HG03108 (cell line): ENCODE data around the gene FBXW11.
A peak's percentile ranks its signal among the peaks of the same experiment; 100 is the strongest.
"Not testable (repeated sequence)": the region's sequence is repeated elsewhere in the genome, so short reads cannot be mapped to it uniquely, and the experiment has no call there.

Experiments
- ATAC-seq: cut with Tn5 transposase; IDR thresholded peaks from one replicate; pipeline ENCODE4 v1.9.1; 2021; ENCODE audit warnings: moderate library complexity; ENCODE audit not compliant: unreplicated experiment

Gene FBXW11

DNA sequence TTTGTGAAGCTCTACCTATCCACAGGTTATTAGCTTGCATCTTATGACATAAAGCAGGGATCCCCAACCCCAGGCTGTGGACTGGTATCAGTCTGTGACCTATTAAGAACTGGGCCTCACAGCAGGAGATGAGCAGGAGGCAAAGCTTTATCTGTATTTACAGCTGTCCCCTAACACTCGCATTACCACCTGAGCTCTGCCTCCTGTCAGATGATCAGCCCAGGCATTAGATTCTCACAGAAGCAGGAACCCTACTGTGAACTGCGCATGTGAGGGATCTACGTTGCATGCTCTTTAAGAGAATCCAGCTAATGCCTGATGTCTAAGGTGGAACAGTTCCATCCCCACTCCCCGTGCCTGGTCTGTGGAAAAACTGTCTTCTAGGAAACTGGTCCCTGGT, 19.7 kb downstream of the FBXW11 start:
- no peak for ATAC-seq

DNA sequence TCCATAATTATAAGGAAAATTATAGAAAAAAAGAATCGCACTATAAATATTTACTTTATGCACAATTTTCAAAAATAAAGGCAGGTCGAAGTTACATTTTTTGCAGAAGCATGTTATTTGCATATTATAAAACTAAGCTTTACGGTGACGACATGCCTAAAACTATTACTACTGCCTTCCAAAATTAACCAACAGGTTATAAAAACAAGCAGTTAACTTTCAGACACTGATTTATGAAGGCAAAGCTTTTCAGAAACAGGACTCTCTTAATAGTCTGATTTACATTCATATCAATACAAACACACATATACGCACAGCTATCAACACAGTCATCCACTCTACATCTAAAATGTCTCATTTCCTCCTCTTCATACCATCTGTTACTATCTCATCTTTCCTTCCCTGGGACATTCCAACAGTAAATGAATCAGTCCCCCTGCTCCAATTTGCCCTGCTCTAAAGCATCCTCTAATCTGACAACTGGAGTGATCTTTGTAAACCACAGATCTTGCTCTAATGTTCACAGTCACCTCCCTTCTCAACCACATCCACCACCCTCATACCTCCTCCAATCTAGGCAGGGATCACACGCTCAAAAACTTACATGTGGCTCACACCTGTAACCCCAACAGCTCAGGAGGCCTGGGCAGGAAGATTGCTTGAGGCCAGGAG, 21.6 kb downstream of the FBXW11 start:
- no peak for ATAC-seq

DNA sequence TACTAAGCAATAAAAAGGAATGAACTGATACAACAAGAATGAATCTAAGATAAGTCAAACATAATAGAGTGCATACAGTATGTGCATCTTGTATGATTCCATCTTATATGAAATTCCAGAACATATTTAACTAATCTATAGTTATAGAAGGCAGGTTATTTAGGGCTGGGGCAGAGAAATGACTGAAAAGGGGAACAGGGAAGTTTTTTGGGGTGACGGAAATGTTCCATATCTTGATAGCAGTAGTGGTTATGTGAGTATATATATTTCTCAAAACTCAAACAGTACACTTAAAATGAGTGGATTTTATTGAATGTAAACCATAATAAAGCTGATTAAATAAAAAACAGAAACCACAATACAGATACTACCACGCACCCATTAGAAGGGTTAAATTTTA, 24.6 kb downstream of the FBXW11 start:
- no peak for ATAC-seq

DNA sequence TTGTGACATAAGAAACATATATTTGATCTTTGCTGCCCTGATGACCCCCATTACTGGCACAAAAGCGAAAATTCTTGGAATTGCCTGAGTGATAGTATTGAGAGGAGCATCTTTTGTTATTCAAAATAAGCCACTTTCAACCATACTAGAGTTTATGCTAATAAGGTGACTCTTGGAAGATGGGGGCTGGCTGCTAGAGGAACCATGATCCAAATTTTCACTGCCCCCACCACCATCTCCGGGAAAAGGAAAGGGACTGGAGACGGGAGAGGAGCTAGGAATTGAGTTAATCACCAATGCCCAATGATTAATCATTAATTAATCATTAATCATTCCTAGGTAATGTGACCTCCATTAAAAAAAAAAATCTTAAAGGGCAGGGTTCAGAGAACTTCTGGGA, 25.6 kb downstream of the FBXW11 start:
- no peak for ATAC-seq

DNA sequence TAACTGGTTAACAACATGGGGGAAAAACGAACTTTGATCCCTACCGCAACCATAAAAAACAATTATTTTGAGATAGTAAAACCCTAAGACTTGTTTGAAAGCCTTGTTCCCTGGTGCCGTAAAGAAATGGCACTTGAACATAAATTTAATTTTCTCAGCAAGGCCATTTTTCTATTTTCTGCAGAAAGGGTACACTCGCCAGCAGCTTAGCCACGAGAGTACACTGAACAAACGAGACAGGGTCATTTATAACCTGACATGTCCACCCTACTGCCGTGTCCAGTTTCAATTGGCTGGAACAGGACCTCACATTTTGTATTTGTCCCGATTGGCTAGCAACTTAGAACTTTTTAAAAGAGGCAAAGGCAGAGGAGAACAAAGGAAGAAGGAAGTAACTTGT, 26.8 kb downstream of the FBXW11 start:
- no peak for ATAC-seq

DNA sequence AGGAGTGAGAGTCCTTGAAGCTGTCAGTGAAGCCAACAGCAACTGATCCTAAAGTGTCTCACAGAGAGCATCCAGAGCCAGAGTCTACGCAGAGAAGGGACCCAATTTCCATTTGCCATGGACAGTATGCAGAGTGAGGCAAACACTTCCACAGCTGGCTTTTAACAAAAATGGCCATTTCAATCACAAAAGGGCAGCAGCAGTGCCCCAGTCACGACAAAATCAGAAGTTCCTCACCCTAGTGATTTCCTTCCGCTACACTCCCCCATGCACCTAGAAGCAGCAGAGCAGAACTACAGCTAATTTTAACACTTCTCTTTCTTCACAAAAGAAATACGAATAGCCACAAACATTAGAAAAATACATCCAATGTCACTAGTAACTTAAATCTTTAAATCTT, 27.9 kb downstream of the FBXW11 start:
- peak; percentile 39 for ATAC-seq

DNA sequence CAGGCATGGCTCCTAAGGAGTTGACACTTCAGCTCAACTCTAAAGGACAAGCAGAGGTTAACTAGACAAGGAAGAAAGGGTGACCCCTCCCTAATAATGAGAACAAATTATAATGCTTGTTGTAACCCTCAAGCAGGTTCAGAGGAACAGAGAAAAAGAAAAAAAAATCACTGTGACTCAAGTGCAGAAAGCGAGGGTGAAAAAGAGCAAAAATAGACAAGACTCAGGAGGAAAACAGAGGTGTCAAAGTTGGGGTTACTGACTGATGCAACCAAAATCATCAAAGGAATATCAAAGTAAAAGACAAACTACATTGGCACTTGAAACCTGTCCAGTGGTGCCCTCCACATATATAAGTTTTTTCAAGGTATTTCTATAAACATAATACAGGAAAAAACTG, 28.4 kb downstream of the FBXW11 start:
- ATAC-seq = no peak

DNA sequence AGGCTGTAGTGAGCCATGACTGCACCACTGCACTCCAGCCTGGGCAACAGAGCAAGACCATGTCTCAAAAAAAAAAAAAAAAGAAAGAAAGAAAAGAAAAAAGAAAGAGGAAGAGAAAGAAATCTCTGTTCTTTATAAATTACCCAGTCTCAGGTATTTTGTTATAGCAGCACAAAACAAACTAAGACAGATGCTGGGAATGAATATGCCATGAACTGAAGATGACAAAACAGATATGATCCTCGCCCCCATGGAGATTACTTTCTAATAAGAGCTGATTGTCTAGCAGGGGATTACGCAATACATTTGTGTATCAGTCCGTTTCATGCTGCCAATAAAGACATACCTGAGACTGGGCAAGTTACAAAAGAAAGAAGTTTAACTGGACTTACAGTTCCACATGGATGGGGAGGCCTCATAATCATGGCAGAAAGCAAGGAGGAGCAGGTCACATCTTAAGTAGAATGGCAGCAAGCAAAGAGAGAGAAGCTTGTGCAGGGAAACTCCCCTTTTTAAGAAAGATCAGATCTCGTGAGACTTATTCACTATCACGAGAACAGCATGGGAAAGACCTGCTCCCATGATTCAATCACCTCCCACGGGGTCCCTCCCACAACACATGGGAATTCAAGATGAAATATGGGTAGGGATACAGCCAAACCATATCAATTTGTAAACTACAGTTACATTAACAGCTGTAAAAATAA, 29.0 kb downstream of the FBXW11 start:
- ATAC-seq = not testable (repeated sequence)

DNA sequence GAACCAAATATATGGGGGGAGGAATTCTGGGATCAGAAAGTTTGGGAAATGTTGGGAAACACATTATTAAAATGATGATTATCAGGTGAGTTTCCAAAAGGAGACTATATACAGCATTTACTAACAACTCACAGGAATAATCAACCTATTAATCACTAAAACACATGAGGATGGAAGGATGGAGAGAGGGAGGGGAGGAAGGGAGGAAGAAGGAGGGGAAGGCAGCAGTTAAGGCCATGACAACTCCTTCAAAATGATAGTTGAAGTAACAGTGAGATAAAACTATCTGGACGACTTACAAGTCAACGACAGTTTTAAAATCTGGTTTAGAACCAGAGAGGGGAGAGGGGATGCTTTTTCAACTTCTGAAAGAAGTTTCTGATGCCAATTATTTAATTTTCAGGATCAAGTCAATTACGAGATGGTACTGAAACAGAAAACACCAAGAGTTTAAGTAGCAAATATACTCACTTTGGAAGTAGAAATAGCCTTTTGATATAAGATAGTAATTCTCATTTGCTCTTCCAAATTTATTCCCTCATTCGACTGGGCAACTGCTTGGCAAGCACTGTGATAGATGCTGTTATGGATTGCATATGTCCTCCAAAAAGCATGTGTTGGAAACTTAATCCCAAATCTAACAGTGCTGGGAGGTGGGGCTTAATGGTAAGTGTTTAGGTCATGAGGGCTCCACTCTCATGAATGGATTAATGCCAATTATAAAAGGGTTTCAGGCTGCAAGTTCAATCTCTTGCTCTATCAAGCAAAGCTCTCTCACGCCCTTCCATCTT, 30.4 kb downstream of the FBXW11 start:
- ATAC-seq = no peak

DNA sequence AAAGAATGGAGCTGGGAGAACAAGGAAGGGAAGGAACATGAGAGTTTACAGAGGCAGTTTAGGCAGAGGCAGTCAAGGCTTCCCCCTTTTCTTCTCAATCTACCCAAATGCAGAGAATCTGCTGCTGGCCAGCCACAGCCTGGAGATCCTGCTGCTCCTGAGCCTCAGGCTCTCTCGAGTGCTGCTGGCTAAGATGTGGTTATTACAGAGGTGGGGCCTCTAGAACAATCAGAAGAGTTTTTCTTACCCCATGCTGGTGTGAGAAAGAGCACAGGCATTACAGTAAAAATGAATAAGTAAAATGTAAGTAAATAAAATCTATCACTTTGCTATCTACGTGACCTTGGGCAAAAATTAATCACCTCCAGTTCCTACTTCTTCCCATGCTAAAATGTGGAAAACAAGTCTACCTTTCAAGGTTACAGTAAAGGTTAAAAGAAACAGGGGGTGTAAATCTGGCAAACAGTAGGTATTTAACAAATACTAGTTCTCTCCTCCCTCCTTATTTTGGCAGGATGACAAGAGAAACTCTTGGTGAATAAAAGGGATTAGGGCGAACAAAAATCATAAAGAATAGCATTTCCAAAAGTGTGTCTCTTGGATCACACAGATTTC, 31.1 kb downstream of the FBXW11 start:
- ATAC-seq = no peak

DNA sequence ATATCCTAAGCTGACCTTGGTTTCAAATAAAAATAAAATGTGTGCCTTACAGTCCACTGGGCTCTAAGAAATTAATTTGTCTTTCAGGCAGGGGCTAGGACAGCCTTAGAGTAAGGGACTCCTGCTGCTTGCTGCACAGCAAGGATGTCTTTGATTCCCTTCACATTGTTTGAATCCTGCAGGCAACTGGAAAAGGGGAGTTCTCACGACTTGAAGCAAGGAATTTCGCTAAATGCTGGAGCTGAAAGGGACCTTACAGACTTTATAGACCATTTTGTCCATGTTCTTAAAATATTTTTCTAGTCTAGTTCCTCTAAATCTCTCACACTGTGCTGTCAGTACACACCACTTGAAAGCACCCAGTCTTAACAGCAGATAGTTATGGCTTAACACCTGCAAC, 35.6 kb downstream of the FBXW11 start:
- ATAC-seq = no peak

DNA sequence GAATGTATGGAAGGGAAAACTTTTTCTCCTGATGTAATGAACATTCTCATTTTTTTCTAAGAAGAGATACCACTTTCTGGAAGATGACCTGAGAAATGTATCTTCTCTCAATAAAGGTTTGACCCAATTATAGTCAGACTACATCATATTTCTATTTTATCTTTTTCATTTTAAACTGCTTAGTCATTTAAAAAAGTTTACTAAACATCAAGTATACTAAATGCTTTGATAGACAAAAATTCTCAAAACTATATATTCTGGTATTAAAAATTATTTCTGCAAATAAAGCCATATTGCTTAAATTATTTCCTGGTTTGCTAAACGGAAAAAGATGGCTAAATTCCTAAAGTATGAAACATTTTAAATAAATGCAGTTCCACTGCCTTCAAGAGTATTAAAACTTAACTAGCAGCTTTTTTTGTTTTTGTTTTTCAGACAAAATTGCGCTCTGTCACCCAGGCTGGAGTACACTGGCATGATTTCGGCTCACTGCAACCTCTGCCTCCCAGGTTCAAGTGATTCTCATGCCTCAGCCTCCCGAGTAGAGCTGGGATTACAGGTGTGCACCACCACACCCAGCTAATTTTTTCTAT, 37.1 kb downstream of the FBXW11 start:
- no peak for ATAC-seq

DNA sequence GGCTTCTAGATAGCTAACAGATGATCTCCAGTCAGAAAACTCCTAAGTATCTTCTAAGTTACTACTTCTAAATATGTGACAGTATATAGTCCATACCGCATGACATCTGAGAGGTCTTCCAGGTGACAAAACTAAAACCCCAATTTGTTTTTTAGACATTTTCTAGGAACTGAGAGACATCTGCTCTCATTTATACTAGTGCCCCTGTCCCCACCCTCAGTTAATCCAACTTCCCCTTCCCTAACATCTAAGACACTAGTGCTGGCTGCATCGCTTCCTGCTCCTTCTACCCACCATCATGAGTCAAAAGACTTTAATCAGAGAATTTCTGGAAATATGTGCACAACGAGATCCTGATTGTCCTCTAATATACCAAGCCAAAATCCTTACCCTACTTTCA, 37.9 kb downstream of the FBXW11 start:
- ATAC-seq = no peak

DNA sequence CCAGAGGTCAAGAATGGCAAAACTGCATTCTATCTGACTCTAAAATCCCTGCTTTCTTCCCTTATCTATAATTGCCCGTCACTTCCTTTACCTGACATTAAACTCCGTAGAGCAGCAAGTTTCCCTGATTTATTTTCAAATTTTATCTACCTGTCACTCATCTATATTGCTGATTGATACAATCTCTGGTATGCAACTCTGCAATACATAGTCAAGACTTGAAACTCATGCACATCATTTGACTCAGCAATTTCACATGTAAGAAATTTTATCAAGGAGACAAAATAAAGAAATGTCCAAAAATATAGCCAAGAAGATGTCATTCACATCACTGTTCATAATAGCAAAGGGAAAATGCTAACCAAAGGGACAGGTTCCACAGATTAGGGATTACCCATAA, 39.5 kb downstream of the FBXW11 start:
- ATAC-seq = no peak

DNA sequence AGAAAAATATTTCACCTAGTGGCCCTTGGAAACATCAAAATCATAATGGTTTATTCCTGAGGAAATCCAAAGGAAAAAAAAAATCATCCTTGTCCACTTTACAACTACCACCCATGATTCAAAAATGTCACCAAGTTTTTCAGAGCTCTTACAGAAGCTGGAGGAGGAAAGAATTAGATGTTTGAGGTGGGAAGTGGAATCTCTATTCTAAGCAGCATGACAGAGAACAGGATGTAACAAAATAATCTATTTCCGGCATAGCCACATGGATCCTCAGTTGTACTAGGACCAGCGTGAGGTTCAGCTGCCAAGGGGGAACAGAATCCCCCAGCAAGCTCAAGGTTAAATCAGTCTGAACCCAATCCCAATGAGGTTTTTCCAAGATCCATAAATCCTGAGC, 40.2 kb downstream of the FBXW11 start:
- no peak for ATAC-seq

DNA sequence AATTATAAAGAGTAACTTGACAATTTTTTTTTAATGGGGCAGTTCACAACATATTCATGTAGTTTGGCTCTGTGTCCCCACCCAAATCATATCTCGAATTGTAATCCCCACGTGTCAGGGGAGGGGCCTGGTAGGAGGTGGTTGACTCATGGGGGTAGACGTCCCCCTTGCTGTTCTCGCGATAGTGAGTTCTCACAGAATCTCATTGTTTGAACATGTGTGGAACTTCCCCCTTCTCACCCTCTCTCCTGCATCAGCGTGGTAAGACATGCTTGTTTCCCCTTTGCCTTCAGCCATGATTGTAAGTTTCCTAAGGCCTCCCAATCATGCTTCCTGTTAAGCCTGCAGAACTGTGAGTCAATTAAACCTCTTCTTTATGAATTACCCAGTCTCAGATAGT, 40.7 kb downstream of the FBXW11 start:
- no peak for ATAC-seq

DNA sequence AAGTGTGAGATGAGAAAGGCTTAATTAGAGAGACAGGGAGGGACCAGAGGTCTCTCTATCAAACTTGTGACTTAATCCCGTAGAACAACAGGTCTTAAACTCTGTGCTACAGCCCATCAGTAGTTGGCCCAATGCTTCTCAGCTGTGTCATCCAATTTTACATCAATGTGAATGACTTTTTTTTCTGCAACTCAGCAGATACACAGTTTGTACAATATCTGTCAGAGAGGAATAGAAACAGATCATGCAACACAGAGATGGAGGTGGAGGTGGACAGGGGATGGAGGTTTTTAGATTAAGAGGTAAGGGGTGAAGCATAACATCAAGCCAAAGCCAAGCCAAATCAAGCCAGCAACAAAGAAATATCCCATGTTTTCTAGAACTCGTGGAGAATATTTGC, 43.0 kb downstream of the FBXW11 start:
- no peak for ATAC-seq

DNA sequence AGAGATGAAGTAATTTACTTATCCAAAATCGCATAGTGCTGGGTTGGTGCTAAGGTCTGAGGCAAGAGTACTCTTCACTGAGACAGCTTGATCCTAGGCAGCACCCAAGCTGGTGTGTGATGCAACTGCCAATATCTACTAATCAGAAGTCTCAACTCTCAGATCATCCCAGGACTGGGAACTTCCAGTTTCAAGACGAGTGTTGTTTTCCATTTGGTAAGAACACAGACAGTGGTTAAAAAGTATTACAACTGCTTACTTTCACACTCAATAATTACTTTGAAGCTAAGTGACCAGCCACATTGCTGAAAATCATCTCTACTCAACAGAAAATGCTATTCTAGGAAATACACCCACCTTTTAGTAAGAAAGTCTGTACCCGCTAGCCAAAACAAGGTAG, 45.3 kb downstream of the FBXW11 start:
- ATAC-seq = peak; percentile 57

DNA sequence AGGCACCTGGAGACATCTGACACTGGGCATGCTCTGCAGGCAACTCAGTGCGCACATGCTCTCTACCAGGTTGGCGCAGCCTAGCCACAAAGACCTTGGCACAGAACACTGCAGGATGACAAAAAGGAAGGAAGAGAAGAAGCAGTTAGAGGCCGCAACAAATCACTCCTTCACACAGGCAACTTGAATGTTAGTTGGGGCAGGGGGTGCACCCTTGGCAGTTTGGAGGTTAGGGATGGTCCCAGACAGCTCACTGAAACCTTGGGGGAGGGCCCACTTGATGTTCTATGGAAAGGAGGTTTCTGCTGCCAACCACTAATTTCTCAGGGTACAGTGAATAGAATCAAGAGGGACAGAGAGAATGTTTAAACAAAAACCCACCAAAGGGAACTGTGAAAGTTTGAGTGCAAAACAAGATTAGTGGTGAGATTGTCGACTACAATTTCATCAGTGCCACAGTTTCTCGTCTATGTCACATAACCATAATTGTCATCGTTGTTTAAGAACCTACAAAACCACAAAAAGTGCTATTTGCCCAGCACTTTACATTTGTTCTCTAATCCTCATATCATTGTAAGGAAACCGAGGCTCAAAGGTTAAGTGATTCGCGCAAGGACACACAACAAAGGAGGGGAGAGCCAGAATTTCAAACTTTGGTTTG, 48.7 kb downstream of the FBXW11 start:
- ATAC-seq = no peak

DNA sequence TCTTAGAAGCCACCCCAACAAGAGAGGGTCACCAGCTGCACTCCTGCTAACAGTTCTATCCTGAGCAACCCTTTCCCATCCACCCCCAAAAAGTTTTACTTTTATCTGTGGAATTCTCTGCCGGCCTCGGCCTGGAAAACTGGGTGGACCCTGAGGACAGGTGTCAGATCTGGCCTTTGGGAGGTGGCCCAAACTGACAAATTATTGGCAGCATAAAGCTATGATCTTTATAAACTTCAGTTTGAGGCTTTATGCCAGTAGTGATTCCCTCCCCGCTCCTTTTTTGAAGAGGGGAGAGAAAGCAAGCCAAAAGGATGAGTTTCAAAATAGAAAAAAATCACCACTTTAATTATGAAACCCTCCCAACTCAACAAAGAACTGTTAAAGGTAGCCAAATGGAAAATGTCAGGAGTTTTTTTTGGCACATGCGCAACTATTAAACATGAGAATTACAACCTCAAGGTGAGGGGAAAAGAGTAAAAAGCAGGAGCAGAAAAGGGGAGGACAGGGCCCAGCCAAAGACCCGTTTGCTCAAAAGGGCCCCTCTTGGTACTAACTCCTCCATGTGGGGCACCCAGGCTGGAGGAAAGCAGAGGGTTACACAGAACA, 49.4 kb downstream of the FBXW11 start:
- ATAC-seq = no peak
